ENCODE measurements around the gene SLC35C1.

DNA sequence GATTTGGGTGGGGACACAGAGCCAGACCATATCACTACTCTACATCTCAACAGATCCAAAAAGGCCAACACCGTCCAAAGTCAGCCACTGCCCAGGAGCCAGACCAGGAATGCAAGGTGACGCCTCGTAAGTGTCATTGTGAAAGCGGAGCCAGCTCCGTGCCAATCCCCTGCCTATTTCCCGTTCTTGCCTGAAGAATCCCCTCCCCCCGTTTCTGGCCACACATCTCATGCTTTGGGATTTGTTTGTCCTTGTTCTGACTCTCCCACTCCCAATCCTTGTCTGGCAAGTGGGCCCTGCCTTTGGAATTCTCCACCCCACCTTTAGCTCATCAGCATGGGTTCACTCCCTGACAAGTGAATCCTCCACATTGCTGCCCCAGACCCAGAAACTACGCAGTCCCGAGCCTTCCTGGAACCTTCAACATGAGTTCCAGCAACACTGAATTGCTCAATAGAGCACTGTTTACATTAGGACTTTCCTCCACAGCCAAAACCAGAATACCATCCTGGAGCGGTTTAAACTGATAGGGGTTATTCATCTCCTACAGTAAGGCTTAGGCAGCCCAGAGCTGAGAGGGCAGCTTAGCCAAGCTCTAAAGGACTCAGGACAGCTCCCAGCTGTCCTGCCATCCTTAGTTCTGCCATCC is 6.0 kb upstream of the SLC35C1 start:
- TF ChIP-seq, protein P1, sequence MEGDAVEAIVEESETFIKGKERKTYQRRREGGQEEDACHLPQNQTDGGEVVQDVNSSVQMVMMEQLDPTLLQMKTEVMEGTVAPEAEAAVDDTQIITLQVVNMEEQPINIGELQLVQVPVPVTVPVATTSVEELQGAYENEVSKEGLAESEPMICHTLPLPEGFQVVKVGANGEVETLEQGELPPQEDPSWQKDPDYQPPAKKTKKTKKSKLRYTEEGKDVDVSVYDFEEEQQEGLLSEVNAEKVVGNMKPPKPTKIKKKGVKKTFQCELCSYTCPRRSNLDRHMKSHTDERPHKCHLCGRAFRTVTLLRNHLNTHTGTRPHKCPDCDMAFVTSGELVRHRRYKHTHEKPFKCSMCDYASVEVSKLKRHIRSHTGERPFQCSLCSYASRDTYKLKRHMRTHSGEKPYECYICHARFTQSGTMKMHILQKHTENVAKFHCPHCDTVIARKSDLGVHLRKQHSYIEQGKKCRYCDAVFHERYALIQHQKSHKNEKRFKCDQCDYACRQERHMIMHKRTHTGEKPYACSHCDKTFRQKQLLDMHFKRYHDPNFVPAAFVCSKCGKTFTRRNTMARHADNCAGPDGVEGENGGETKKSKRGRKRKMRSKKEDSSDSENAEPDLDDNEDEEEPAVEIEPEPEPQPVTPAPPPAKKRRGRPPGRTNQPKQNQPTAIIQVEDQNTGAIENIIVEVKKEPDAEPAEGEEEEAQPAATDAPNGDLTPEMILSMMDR (conservative IDR thresholded peaks at IDR 0.05; ENCODE audit: low read length) = no peak
- no peak for TF ChIP-seq EZH2phosphoT487 (IDR thresholded peaks at IDR 0.05; ENCODE audit: borderline replicate concordance)

Measured in Loucy (cell line).